ENCODE measurements around the gene APBA2.

The APBA2 gene

GRCh38 chr15:29106551-29107290 is 220.9 kb downstream of the APBA2 start:
- POLR2A ChIA-PET, result no interaction called here
- TF ChIP-seq, protein P1, sequence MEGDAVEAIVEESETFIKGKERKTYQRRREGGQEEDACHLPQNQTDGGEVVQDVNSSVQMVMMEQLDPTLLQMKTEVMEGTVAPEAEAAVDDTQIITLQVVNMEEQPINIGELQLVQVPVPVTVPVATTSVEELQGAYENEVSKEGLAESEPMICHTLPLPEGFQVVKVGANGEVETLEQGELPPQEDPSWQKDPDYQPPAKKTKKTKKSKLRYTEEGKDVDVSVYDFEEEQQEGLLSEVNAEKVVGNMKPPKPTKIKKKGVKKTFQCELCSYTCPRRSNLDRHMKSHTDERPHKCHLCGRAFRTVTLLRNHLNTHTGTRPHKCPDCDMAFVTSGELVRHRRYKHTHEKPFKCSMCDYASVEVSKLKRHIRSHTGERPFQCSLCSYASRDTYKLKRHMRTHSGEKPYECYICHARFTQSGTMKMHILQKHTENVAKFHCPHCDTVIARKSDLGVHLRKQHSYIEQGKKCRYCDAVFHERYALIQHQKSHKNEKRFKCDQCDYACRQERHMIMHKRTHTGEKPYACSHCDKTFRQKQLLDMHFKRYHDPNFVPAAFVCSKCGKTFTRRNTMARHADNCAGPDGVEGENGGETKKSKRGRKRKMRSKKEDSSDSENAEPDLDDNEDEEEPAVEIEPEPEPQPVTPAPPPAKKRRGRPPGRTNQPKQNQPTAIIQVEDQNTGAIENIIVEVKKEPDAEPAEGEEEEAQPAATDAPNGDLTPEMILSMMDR (IDR thresholded peaks at IDR 0.05; ENCODE audit: control extremely low read depth, extremely low read depth, low read depth, missing control alignments), result no peak
- no peak for DNase-seq (ENCODE audit: extremely low spot score)
- CTCF ChIA-PET, result no interaction called here

- ChIA-PET POLR2A (no interaction called here), CTCF (no interaction called here)
- TF ChIP-seq, protein P1 (IDR thresholded peaks at IDR 0.05; ENCODE audit: control extremely low read depth, extremely low read depth, low read depth, missing control alignments), result no peak
- DNase-seq (ENCODE audit: extremely low spot score), result no peak
Observed at GRCh38 chr15:29107291-29107890, 221.6 kb downstream of the APBA2 start.

DNA sequence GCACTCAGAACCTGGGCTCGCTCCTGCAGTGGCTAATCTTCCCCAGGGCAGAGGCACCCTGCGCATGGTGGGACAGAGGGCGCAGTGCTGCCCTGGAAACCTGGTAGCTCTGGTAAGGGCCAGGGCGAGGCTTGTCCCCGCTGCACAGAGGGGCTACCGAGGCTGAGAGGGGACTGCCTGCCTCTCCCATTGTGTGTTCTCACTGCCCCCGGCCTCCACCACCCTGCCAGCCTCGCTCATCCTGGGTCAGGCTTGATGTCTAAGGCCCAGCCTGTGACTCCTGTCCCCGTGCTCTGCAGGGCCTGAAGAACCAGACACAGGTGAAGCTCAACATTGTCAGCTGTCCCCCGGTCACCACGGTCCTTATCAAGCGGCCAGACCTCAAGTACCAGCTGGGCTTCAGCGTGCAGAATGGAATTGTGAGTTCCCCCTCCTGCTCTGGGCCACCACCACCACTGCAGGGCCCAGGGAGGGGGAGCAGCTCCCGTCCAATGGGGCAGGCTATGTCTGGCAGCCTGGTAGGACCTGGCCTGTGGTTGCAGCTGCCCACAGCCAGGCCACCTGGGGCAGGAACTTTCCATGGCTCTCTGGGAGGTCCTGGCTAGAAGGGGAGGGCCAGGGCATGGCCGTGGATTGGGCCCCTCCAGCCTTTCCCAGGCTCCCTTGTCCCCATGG is 222.3 kb downstream of the APBA2 start:
- ChIA-PET CTCF (interaction anchor here (2.9 kb wide), 1 partner anchor 32 kb away, joined by 10 read pairs; no protein-coding TSS in a partner anchor), POLR2A (no interaction called here)
- no peak for DNase-seq (ENCODE audit: extremely low spot score)
- TF ChIP-seq, protein P1 (IDR thresholded peaks at IDR 0.05; ENCODE audit: control extremely low read depth, extremely low read depth, low read depth, missing control alignments), result no peak

- CTCF ChIA-PET, result interaction anchor here (0.9 to 2.9 kb wide), 4 partner anchors 8 to 31 kb away, joined by 3 to 15 read pairs (median 6); no protein-coding TSS in a partner anchor
- DNase-seq (ENCODE audit: extremely low spot score), result no peak
- TF ChIP-seq, protein P1 (IDR thresholded peaks at IDR 0.05; ENCODE audit: control extremely low read depth, extremely low read depth, low read depth, missing control alignments), result no peak
- POLR2A ChIA-PET, result no interaction called here
Observed at GRCh38 chr15:29109762-29110161, 224.0 kb downstream of the APBA2 start.

- ChIA-PET CTCF (interaction anchor here (0.9 to 2.9 kb wide), 4 partner anchors 8 to 31 kb away, joined by 3 to 15 read pairs (median 6); no protein-coding TSS in a partner anchor), POLR2A (no interaction called here)
- TF ChIP-seq, protein P1 (IDR thresholded peaks at IDR 0.05; ENCODE audit: control extremely low read depth, extremely low read depth, low read depth, missing control alignments), result no peak
- no peak for DNase-seq (ENCODE audit: extremely low spot score)
Observed at GRCh38 chr15:29110176-29110575, 224.4 kb downstream of the APBA2 start.

- CTCF ChIA-PET, result interaction anchor here (2.8 to 2.9 kb wide), 2 partner anchors 8 to 30 kb away, joined by 10 to 15 read pairs; no protein-coding TSS in a partner anchor
- TF ChIP-seq, protein P1 (IDR thresholded peaks at IDR 0.05; ENCODE audit: control extremely low read depth, extremely low read depth, low read depth, missing control alignments), result no peak
- no peak for DNase-seq (ENCODE audit: extremely low spot score)
- POLR2A ChIA-PET, result no interaction called here
Observed at GRCh38 chr15:29110733-29111132, 225.0 kb downstream of the APBA2 start.
